UCSD-AML1 (cell line): ENCODE results near the gene ARL4A.
"Not testable (repeated sequence)": the region's sequence is repeated elsewhere in the genome, so short reads cannot be mapped to it uniquely, and the experiment has no call there.

Experiments
- DNase-seq: peaks from one replicate; lab custom pipeline; 2025; ENCODE audit not compliant: unreplicated experiment; lab: John Stamatoyannopoulos, UW

The ARL4A gene, protein sequence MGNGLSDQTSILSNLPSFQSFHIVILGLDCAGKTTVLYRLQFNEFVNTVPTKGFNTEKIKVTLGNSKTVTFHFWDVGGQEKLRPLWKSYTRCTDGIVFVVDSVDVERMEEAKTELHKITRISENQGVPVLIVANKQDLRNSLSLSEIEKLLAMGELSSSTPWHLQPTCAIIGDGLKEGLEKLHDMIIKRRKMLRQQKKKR

DNA sequence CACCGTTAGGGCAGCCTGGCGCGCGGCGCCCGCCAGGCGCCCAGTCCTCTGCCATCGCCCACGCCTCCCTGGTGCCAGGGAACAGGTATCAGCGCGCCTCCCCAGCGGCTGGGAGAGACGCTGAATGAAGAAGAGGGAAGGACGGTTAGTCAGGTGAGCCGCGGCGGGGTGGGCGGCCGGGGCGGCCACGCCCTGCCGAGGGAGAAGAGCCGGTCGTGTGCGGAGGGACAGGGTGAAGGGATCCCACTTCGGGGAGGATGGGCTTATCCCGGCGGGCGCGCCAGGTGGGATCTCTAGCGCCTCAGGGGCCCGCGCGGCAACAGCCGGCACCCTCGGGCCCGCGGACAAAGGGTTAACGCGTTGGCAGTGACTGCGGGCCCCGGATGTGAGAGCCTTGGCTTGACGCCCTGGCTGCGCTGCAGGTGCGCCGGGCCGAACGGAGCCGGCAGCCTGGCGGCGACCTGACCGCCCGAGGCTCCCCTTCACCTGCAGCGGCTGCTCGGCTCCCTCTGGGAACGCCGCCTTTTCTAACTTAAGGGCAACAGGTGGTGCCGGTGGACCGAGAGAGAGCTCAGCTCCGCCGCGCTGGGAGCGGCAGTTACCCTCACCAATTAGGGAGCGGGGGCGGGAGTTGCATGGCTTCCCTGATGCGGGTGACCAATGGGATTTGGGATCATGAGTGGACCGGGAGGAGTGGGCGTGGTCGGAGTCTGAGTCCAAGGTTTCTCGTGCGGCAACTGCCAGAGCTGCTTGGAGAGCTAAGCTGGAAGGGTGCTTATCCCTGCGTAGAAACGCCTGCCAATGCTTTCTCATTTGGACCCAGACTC, at the start of gene ARL4A:
Gene ARL4A (plus strand): TSS at position 743 of the 827 bp plus-strand sequence. CDS start 622 bp downstream, outside the sequence.
- DNase-seq, result peak; percentile 90

DNA sequence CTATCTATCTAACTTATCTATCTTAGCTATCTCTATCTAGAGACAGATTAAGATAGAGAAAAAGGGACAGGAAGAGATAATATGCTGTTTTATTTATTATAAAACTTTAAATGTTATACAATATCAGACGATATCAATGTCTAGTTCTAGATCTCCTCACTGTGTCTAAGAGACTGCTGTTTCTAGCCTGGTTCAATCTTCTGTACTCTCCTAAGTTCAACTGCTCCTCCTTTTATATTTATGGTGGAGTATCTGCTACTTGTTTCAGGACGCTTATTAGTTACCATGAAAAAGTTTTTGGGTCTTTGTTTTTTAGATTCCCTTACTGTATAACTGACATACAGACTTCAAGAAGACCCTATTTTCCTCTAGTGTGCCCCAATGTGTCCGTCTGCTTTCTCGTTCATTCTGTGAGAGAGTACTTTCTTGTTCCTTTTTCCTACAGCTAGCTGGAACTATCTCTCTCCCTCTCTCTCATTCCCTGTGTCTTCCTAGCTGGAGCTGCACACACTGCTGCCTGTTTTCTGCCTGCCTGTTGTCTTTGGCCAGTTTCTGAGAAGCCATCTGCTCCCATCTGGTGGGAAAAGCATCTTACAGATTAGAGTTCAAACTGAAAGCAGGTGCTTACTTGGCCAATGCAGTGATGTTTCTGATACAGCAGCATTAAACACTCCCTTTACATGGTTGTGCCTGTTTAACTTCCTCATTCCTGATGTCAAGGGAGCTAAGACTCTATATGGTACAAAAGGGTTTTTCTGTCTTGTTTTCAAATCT, 49.4 kb upstream of the ARL4A start:
- DNase-seq, result peak; percentile 5

DNA sequence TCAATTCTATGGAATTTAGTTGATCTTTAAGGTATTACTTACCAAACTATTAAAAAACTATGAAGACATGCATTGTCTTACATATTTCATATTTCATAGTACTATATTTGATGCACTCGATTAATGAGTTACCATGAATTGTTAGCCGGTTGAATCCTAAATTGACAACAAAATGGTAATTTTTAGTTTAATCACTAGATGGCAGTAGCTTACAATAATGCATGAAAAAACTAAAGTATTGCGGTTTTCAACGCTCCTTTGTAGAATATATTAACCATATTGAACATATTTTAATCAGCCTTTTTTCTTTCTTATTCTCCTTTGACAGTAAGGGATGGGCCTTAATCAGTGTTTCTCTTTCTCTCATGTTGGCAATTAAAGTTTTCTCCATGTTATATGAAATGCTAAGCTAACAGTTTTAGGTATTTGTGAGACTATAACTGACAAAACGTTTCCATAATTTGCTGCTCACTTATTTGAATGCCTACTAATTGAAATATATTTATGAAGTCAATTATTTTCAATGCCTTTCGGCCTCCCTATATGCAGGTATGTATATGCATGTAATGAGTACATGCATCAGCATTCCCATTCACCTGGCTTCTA, 48.5 kb upstream of the ARL4A start:
- no peak for DNase-seq

DNA sequence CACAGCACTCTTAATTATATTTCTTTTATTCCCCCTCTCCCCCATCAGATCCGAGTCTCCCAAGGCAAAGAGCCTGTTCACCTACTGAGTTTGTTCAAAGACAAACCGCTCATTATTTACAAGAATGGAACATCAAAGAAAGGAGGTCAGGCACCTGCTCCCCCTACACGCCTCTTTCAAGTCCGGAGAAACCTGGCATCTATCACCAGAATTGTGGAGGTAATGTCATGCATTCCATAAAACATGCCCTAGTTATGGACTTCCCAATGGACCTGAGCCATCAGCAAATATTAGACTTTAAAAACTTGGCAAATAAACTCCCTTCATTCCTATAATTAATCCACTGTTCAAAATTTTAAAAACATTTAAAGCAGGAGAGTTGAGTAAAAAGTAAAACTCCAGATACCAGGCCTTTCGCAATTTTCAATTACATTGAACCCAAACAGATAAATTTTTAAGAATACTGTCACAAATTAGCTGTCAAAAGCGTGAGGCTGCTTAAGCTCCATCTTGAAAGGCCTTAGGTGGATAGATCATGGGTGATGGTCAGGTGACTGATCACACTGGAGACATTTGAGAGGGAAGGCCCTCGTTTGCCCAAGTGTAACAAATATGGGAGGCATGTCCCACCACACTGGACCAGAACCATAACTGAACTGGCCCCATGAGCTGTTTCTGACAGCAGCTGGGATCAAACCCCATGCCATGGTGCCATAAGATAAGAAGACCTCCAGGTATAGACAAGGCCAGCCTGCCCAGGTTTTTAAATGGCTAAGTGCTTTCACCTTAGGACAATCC, 46.9 kb upstream of the ARL4A start:
- DNase-seq, result no peak

DNA sequence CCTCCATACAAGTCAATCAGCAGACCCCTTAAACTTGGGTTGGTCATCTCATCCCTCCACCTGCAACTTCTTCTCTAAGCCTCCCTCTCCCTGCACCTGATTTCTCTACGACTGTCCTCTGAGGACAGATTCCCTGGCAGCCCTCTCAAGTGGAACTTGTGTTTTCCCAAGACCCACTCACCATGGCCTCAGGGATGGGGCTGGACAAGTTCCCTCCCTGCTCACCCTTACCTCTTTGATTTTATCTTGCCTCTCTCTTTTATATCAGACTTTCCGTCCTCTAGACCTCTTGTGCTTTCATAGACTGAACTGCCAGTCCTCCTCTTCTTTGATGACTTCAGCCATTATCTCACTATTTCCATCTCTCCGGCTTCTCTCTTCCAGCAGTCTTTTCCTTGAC, 46.2 kb upstream of the ARL4A start:
- no peak for DNase-seq

DNA sequence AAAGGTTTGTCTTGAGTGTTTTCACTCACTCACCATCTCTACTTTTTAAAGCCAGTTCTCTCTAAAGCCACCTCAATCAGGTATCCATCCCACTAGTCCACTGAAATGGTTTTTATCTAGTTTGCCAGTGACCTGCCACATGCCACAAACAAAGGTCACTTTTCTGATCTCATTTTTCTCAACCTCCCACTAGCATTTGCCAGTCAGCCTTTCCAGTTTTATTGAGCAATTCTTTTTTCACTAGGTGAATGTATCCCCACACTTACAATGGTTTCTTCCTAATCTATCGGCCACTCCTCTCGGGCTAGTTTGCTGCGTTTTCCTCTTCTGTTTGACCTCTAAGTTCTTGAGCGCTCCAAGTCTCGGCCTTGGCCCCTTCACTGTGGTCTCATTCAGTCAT, 44.9 kb upstream of the ARL4A start:
- DNase-seq, result no peak

DNA sequence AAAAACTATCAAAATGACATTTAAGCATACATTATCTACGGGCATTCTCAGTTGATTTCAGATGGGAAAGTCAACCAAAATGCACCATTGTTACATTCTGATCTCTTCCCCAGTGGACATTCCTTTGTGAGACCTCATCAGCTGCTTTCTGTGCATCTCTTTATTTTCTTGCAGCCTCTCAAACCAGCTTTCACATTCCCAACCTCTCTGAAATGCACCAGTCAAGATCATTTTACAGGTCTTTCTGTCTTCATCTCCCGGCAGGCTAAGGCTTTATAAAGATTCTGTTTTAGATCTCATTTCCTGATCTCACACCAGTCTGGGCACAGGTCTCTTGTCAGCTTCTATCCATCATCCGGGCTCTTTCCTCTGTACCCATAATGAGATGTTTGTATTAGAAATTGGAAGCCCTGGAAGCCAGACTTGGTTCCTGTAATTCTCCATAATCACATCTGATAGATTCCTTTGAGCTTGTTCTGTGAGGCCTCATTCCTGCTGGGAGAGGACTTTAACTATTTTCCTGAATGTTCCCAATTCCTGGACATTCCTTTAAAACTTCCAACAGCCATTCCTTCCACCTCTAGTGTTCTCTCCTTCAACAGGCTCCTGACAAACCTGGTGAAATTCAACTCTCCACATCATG, 44.3 kb upstream of the ARL4A start:
- DNase-seq, result no peak

DNA sequence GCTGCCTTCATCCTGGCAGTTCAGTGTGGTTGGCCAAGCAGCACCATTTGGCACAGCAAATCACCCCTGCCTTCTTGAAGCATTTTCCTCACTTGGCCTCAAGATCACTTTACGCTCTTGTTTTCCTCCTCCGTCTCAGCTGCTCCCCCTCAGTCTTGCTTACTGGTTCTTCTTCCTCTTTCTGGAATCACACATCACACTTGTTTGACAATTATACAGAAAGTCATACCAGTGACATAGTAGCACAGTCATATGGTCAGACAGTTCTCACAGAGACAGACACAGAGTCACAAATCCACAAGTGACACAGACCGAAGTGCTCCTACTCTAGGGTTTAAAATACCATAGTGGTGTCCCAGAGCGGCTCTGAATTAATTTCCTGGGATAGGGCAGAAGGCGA, 43.8 kb upstream of the ARL4A start:
- DNase-seq, result no peak

DNA sequence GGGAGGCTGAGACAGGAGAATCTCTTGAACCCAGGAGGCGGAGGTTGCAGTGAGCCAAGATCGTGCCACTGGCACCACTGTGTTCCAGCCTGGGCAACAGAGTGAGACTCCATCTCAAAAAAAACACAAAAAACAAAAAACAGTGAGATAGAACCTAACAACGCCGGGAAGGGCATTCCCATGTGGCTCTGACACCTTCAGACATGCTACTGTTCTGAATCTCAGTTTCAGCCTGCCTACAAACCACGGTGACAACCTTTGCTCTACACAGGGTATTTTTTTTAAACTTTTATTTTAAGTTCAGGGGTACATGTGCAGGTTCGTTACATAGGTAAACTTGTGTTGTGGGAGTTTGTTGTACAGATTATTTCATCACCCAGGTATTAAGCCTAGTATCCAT, 42.2 kb upstream of the ARL4A start:
- not testable (repeated sequence) for DNase-seq

DNA sequence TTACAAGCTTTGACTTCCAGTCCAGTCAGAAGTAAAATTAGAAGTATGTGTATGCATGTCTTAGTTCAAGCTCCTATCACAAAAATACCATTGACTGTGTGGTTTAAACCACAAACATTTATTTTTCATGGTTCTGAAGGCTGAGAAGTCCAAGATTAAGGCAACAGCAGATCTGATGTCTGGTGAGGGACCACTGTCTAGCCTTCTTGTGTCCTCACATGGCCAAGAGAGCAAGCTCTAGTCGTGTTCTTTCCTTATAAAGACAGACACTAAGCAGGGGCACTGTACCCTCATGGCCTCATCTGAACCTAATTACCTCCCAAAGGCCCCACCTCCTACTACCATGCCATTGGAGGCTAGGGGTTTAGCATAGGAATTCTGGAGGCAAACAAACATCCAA, 41.3 kb upstream of the ARL4A start:
- no peak for DNase-seq

DNA sequence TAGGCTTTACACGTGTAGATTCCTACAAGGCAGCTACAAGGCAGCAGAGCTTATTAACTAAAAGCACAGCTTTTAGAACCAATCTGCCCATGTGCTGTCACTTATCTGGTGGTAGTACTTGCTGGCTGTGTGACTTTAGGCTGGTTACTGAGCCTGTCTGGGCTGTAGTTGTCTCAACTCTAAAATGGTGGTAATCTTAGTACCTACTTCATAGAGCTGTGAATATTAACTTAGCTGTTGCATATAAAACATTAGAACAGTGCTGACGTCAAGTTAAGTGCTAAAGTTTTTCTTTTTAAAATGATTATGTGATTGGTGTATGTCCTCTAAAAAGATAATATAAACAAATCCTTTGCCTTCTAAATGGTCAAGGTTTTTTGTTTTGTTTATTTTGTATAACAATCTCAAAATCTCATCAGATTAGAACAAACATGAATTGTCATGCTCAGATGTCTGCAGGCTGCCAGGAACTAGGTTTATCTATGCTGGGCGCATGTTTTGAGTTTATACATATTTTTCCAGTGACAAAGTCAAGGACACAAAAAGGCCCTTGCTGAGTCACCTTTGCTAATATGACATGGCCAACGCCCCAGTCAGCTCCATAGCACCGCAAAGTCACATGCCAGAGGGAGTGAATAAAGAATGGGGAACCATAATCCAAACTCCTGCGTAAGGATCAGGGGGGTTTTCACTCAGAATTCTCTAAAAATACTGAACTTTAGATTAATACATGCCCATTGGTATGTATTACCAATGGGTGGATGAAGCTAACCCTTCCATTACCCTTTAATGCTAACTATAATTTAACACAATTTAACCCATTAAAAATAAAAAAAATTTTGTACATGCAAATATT, 39.8 kb upstream of the ARL4A start:
- no peak for DNase-seq

DNA sequence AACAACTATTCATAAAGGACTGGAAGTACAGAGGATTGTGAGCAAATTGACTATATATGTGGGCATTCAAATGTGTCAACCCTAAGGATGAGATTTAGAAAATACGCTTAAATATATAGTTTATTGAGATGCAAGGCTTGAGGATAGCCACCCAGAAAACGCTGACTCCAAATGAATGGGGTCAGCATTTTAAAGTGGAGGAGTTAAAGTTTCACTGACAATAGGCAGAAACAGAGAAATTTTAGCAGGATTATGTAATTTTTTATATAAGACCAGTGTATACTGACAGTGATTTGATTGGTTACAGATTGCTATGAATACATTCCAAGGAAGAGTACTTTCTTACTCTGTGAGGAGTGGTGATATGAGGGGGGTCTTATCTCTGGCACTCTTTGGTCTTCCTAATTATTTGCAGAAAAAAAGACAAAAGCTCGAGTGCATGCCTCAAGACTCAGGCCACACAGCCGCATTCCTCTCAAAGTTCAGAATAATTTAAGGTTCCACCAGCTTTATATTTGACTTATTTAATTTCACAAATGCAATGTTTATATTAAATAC, 38.6 kb upstream of the ARL4A start:
- DNase-seq, result no peak

DNA sequence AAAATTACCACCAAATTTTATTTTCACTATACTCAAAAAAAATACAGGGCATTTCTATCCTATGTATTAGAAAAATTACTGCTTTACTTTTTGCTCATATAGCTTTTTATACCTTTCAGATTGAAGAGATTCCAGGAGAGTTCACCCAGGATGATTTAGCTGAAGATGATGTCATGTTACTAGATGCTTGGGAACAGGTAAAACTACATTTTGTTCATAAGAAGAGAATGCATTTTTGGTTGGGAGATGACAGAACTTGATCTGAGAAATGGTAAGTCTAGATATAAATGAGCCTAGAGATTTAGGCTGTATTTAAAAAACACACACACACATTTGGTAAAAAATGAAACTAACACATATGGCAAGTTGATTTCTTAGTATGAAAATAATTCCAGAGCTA, 38.1 kb upstream of the ARL4A start:
- DNase-seq, result no peak

DNA sequence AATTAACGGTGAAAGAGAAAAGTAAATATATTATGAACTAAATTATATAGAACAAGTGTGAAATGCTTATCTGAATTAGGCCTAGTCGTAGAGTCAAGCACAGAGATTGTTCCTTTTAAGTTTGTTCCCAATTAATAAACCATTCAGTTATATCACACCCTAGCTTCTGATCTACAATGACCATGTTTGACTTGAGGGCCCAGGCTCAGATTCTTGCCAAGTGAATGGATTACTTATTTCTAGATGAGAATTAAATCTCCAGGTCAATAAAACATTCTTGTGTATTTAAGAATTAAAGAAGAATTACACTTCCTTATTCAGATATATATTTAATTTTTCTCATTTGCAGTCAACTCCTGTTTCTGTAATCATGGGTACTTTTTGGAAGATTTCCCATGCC, 37.4 kb upstream of the ARL4A start:
- DNase-seq, result no peak

DNA sequence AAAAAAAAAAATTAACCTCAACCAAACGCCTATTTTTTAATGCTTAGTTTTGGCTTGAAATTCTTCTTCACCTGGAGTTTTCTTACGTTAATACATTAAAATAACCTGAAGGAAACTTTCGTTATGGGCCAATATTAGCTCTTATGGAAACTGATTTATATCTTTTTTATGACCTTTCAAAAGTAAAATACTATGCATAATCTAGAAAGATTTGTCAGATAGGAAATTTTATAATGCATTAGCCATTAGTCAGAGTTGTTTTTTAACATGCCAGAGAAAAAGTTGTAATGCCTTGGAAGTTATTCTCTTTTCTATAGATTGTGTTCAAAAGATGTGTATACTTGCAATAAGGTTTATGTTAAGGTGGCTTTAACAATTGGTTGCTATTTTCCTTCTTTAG, 34.3 kb upstream of the ARL4A start:
- DNase-seq, result no peak

DNA sequence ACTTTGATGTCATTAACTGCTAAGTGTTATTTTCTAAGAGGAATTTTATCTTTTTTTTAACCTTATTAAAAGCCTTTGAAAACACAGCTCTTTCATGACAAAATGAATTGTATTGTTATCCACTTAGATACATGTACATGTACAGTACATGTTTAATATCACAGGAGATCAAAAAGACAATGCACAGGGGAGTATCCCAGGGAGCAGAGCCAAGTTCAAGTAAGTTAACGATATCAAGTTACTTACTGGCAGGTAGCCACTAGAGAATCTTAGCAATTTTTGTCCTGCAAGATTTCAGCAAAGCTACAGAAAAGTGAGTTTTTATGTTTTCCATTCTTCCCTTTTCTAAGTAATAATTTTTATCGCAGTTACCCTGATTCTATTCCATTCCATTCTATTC, 33.9 kb upstream of the ARL4A start:
- no peak for DNase-seq

DNA sequence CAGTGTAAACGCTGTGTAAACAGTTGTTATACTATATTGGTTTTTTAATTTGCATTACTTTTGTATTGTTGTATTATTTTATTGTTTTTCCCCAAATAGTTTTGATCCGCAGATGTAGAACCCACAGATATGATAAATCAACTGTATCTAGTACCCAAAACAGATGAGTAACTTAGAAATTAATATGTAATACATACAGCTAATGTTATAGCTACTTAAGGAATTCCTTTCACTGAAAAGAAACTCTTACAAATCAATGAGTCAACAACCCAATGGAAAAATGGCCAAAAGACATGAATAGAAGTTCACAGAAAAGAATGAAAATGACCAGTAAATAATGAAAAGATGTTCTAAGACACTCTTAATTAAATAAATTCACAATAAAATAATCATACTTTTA, 32.3 kb upstream of the ARL4A start:
- no peak for DNase-seq

DNA sequence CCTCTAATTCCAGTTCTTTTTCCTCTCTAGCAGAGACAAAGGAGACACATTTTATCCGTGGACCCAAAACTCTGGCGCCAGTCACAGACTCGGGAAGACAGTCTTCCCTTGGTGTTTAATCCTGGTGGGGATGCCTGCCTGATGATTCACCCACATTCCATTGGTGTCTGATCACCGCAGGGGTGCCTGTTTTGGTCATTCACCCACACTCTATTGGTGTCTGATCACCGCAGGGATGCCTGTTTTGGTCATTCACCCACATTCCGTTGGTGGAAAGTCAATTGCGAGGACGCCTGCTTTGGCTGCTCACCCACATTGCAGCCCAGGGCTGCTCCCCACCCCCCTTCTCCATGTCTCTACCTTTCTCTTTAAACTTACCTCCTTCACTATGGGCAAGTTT, 27.0 kb upstream of the ARL4A start:
- not testable (repeated sequence) for DNase-seq

DNA sequence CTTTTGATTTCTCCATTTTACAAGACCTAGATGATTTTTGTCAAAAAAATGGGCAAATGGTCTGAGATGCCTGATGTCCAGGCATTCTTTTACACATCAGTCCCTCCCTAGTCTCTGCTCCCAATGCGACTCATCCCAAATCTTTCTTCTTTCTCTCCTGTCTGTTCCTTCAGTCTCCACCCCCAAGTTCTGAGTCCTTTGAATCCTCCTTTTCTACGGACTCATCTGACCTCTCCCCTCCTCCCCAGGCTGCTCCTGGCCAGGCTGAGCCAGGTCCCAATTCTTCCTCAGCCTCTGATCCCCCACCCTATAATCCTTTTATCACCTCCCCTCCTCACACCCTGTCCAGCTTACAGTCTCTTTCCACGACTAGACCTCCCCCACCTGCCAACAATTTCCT, 26.4 kb upstream of the ARL4A start:
- not testable (repeated sequence) for DNase-seq
